ENCODE measurements around the gene SSC4D.

Gene SSC4D

DNA sequence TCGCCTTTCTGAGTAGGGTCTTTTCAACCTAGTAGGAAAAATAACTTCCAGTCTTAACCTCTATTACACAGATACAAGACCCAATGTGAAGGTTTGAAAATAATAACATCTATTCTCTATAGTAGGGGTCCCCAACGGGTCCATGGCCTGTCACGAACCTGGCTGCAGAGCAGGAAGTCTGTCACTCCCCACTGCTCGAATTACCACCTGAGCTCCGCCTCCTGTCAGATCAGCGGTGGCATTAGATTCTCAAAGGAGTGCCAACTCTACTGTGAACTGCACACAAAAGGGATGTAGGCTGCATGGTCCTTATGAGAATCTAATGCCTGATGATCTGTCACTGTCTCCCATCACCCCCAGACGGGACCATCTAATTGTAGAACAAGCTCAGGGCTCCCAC, 58.1 kb downstream of the SSC4D start:
- no peak for DNase-seq

DNA sequence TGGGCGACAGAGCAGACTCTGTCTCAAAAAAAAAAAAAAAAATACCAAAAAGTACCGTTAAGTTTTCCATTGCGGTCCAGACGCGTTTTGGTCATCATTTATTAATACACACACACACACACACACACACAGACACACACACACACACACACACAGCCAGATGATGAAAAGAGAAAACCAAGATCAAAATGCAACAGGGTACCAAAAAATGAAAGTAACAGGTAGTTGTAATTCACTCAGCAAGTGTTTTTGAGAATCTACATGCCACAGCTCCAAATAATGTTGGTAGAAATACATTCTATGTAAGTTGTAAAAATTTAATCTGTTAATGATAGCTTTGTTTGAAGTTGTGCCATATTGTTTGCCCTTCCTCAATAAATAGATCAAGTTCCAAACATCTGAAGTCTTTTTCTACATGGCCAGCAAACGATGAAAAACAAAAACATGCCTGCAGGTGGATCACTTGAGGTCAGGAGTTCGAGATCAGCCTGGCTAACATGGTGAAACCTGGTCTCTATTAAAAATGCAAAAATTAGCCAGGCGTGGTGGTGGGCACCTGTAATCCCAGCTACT, 60.1 kb downstream of the SSC4D start:
- no peak for DNase-seq

DNA sequence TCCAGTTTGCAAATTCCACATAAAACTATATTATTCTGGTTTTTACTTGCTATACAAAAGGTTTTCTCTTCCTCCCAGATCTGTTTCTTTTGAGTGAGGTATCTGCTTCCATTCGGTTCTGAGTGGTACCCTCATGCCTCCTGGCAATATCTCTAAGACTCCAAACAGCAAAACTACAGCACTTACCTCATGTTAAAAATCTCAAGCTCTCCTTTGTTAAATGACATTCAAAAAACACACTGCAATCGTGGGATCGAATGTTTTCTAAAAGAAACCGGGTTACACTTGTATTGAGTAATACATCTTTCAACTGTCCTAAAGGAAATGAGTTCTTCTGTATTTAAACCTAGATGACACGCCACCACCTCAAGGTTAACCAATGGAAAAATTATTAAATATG, 61.8 kb downstream of the SSC4D start:
- DNase-seq, result no peak

DNA sequence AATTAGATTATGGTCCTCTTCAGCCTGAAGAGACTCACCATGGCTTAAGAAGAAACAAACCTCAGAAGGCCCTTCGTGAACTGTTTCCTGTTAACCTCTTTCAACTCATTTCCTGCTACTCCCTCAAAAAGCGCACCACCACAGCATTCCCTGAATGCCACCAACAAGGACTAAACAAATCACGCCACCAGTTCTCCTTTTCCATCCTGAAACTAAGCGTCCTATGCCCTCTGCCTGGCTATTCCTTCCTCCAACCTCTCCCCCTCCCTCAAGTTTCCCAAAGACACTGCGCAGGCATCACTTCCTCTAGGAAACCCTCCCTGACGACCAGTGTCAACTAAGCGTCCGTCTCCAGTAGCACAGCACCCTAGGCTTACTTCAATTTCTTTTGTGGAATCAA, 62.7 kb downstream of the SSC4D start:
- no peak for DNase-seq

DNA sequence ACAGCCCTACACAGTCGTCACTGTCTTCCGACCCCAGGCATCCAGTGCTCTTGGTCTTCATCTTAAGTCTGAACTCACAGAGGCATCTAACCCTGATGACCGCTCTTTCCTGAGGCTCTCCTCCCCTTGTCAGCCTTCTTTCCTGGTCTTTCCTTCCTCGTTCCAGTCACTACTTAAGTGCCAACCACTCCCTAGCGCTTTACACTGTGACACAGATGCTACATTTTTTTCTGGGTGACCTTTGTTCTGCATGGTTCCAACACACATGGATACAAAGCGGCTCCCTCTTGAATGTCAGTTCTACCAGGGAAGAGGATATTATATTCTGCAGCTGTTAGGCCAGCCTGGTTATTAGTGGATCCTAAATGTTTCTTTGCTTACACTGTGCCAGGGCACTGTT, 63.4 kb downstream of the SSC4D start:
- no peak for DNase-seq

DNA sequence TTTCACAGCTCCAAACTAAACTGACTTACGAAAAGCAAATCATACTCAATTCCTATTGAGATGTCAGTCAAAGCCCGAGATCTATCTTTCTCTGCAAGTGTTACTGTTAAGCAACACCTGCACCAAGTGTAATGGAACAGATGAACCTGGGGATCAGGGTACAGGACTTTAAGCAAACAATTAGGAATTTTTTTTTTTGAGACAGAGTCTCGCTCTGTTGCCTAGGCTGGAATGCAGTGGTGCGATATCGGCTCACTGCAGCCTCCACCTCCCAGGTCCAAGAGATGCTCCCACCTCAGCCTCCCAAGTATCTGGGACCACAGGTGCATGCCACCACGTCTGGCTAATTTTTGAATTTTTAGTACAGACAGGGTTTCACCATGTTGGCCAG, 65.6 kb downstream of the SSC4D start:
- DNase-seq, result no peak

DNA sequence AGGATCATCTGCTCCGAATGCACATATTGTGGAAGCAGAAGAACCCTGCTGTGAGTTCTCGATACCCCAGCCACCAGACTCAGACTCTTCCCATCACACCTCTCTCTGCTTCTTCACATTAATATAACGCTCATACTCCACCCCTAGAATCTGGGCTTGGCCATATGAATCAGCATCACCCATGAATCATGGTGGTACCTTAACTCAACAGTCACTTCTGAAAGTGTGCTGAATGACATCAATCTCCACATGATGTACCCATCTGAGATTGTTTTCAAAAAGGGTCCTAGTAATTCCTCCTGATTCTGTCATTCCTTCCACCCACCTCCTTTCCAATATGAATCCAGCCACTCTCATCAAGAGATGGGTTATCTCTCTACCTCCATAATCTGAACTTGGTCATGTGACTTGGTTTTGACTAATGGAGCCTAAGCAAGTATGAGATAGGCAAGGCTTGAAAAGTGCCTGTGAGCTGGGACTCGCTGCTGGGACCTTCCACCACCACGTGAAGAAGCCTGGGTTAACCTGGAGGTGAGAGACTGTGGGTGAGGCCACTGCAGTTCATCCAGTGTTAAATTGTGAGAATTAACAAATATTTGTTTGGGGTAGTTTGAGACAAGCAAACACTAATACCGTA, 66.1 kb downstream of the SSC4D start:
- DNase-seq, result no peak

DNA sequence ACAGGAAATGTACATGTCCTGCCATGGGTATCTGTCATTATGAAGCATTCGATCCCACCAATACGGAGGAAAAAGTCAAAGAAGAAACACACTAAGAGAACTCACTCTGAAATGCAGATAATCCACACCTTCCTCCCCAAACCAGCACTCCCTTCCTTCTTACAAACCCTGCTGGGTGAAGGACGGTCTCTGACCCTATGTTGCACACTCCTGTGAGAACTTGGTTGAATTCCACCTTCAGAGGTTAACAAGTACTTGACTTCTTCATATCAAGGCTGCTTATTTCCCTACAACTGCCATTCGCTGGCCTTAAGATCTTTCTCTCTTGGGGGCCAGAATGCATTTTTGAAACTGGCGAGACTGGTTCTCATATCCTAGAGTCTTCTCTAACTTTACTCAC, 67.3 kb downstream of the SSC4D start:
- DNase-seq, result no peak

DNA sequence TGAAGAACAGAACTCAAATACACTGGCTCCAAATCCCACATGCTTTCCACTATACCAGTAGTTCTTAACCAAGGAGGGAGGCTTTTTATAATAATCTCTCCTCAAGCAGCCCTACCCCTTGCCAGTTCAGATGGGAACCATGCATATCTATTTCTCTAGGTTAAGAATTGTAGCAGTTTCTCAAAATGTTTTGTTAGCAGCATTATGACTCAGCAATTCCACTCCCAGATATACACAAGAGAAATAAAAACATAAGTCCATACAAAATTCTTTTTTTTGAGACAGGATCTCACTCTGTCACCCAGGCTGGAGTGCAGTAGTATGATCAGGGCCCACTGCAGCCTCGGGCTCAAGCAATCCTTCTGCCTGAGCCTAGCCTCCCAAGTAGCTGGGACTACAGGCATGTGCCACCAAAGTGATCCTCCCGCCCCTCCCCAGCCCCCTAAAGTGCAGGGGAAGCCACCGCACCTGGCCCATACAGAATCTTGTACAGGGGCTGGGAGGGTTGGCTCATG, 68.8 kb downstream of the SSC4D start:
- DNase-seq, result no peak

Measured in retina (tissue), 1 donor.